Left colon (tissue), 2 donors: ENCODE measurements around the gene ERMAP. TPM values are rescaled to one million over a fixed set of nuclear protein-coding genes. Genes with fewer than 3 reads are reported as not detected.

Source experiments
- total RNA-seq, 2 donors: library from RNA; stranded (reverse); fragmentation: NEBNext Ultra II Directional; extraction: Animal tissue kit (Norgen Biotek cat#: 25700); gene quantifications; one replicate each; pipeline ENCODE4 v1.2.1, GENCODE V29; 2021
- donor health status: DM: no; HTN: no; CAD: no.
- donor health status: DM: yes; HTN: yes; CAD: no.

The ERMAP gene
- total RNA-seq, 2 donors from 2014 or later: 12.5 to 15.6 TPM

Other genes starting within 250 kb of the ERMAP start
- 10 to 100 TPM; 19.1 to 28.3 TPM for gene PPIH, start 158.7 kb upstream of the ERMAP start, total RNA-seq
- gene YBX1, start 134.7 kb upstream of the ERMAP start, total RNA-seq: 100 to 1,000 TPM; 419 to 437 TPM
- not detected for gene CLDN19, start 76.9 kb upstream of the ERMAP start, total RNA-seq
- 10 to 100 TPM in 1 of 2 donors, 1 to 10 TPM in 1; 7.0 to 10.6 TPM for gene P3H1, start 50.1 kb upstream of the ERMAP start, total RNA-seq
- gene C1orf50, start 49.9 kb upstream of the ERMAP start, total RNA-seq: 1 to 10 TPM; 5.6 to 8.7 TPM
- 1 to 10 TPM in 1 of 2 donors, under 1 TPM in 1; 0.20 to 1.6 TPM for gene TMEM269, start 32.1 kb upstream of the ERMAP start, total RNA-seq
- gene SVBP, start 275 bp downstream of the ERMAP start, total RNA-seq: 10 to 100 TPM; 11.7 to 18.0 TPM
- 1 to 10 TPM; 4.3 to 5.0 TPM for gene ZNF691, start 29.5 kb downstream of the ERMAP start, total RNA-seq
- 10 to 100 TPM; 59.0 to 82.7 TPM for gene SLC2A1, start 141.7 kb downstream of the ERMAP start, total RNA-seq